Measurements from ENCODE around the gene PRDM1. TPM values are rescaled to one million over a fixed set of nuclear protein-coding genes. Genes with fewer than 3 reads are reported as not detected.

PRDM1 gene
- total and polyA plus RNA-seq, 5 donors from 2014 or later = 48.6 to 327 (median 70.0) TPM

GRCh38 chr6:106059331-106059730 lies 26.8 kb upstream of the PRDM1 start:
- H3K4me3 ChIP-seq (ENCODE audit: low read depth, low read length) = no peak overlapping the region
- no peak overlapping the region for H3K27ac ChIP-seq (ENCODE audit: insufficient read depth, low read length, poor library complexity, severe bottlenecking)
- H3K27me3 Mint-ChIP-seq = peaks cover 2% of the 10 kb centered on the region
- no peaks in the 10 kb centered on the region for H3K9me3 ChIP-seq (ENCODE audit: control insufficient read depth in 2 of 2, low read length in 2 of 2)
- H3K27me3 ChIP-seq (ENCODE audit: control insufficient read depth, insufficient read depth, low read length) = no peaks in the 10 kb centered on the region
- no peaks in the 10 kb centered on the region for H3K36me3 Mint-ChIP-seq
- no peak for ATAC-seq (ENCODE audit: low read depth in 2 of 2)
- peaks cover 11 to 31% (median 25%) of the 10 kb centered on the region in 4 donors for H3K4me1 Mint-ChIP-seq
- no peaks in the 10 kb centered on the region for H3K36me3 ChIP-seq (ENCODE audit: control insufficient read depth, insufficient read depth, low read length)
- peaks cover 21% of the 10 kb centered on the region for H3K4me1 ChIP-seq (ENCODE audit: control insufficient read depth, insufficient read depth, low read length, poor library complexity, severe bottlenecking)
- H3K9me3 Mint-ChIP-seq = no peaks in the 10 kb centered on the region
- no peak for DNase-seq
- no peak overlapping the region for H3K27ac Mint-ChIP-seq
- H3K4me3 Mint-ChIP-seq = no peak overlapping the region

DNA sequence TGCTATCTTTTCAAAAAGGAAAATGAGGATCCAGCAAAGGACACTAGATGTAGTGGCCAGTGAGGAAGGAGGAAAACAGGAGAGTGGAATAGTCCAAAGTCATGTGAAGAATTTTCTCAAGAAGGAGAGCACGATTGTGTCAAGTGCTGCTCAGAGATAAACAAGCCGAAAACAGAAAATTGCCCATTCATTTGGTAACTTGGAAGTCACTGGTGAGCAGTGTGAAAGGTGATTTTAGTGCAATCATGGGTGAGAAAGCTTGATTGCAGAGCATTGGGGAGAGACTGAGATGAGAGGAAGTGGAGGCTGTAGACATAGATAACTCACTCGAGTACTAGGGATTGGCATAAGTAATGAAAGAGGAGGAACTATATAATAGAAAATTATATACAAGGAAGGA lies 26.0 kb upstream of the PRDM1 start:
- H3K9me3 ChIP-seq (ENCODE audit: control insufficient read depth in 2 of 2, low read length in 2 of 2) = no peaks in the 10 kb centered on the region
- H3K27ac ChIP-seq (ENCODE audit: insufficient read depth, low read length, poor library complexity, severe bottlenecking) = no peak overlapping the region
- Mint-ChIP-seq H3K9me3 (no peaks in the 10 kb centered on the region), H3K27me3 (no peaks in the 10 kb centered on the region), H3K4me3 (no peak overlapping the region), H3K36me3 (no peaks in the 10 kb centered on the region), H3K4me1 (peaks cover 11 to 27% (median 21%) of the 10 kb centered on the region in 4 donors), H3K27ac (no peak overlapping the region)
- no peaks in the 10 kb centered on the region for H3K27me3 ChIP-seq (ENCODE audit: control insufficient read depth, insufficient read depth, low read length)
- ATAC-seq (ENCODE audit: low read depth in 2 of 2) (no peak), DNase-seq (no peak)
- H3K4me1 ChIP-seq (ENCODE audit: control insufficient read depth, insufficient read depth, low read length, poor library complexity, severe bottlenecking) = peaks cover 21% of the 10 kb centered on the region
- no peaks in the 10 kb centered on the region for H3K36me3 ChIP-seq (ENCODE audit: control insufficient read depth, insufficient read depth, low read length)
- no peak overlapping the region for H3K4me3 ChIP-seq (ENCODE audit: low read depth, low read length)

DNA sequence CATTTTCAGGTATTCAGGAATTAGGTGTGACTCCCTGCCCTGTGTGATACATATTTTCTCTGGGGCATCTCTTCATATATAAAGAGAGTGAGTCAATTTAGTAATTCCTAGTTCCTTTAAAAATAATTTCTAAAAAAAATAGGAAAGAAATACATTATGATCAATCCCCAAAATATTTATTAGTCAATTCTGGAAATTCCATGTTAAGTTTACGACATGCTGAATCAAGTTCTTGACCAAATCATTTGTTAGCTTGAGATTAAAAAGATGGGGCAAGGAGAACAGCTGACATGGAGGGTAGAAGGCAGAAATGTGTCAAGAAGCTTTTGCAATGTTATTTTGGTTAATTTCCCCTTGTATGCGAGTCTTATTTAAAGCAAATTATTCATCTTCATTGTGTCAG lies 22.7 kb upstream of the PRDM1 start:
- ATAC-seq (ENCODE audit: low read depth in 2 of 2) (no peak), DNase-seq (no peak)
- H3K4me3 Mint-ChIP-seq = no peak overlapping the region
- no peak overlapping the region for H3K27ac Mint-ChIP-seq
- Histone ChIP-seq H3K27ac (ENCODE audit: insufficient read depth, low read length, poor library complexity, severe bottlenecking) (no peak overlapping the region), H3K4me3 (ENCODE audit: low read depth, low read length) (no peak overlapping the region), H3K27me3 (ENCODE audit: control insufficient read depth, insufficient read depth, low read length) (no peaks in the 10 kb centered on the region), H3K36me3 (ENCODE audit: control insufficient read depth, insufficient read depth, low read length) (no peaks in the 10 kb centered on the region), H3K9me3 (ENCODE audit: control insufficient read depth in 2 of 2, low read length in 2 of 2) (no peaks in the 10 kb centered on the region), H3K4me1 (ENCODE audit: control insufficient read depth, insufficient read depth, low read length, poor library complexity, severe bottlenecking) (no peaks in the 10 kb centered on the region)
- no peaks in the 10 kb centered on the region for H3K9me3 Mint-ChIP-seq
- H3K27me3 Mint-ChIP-seq = no peaks in the 10 kb centered on the region
- H3K4me1 Mint-ChIP-seq = no peaks in the 10 kb centered on the region
- no peaks in the 10 kb centered on the region for H3K36me3 Mint-ChIP-seq

- H3K27ac Mint-ChIP-seq = no peak overlapping the region
- Histone ChIP-seq H3K9me3 (ENCODE audit: control insufficient read depth in 2 of 2, low read length in 2 of 2) (no peaks in the 10 kb centered on the region), H3K27ac (ENCODE audit: insufficient read depth, low read length, poor library complexity, severe bottlenecking) (no peak overlapping the region), H3K27me3 (ENCODE audit: control insufficient read depth, insufficient read depth, low read length) (no peaks in the 10 kb centered on the region), H3K4me3 (ENCODE audit: low read depth, low read length) (no peak overlapping the region), H3K36me3 (ENCODE audit: control insufficient read depth, insufficient read depth, low read length) (no peaks in the 10 kb centered on the region), H3K4me1 (ENCODE audit: control insufficient read depth, insufficient read depth, low read length, poor library complexity, severe bottlenecking) (no peaks in the 10 kb centered on the region)
- H3K9me3 Mint-ChIP-seq = no peaks in the 10 kb centered on the region
- DNase-seq (no peak), ATAC-seq (ENCODE audit: low read depth in 2 of 2) (no peak)
- no peak overlapping the region for H3K4me3 Mint-ChIP-seq
- no peaks in the 10 kb centered on the region for H3K27me3 Mint-ChIP-seq
- H3K4me1 Mint-ChIP-seq = no peaks in the 10 kb centered on the region
- no peaks in the 10 kb centered on the region for H3K36me3 Mint-ChIP-seq
These were observed 22.0 kb upstream of the PRDM1 start for GRCh38 chr6:106064142-106064541.

DNA sequence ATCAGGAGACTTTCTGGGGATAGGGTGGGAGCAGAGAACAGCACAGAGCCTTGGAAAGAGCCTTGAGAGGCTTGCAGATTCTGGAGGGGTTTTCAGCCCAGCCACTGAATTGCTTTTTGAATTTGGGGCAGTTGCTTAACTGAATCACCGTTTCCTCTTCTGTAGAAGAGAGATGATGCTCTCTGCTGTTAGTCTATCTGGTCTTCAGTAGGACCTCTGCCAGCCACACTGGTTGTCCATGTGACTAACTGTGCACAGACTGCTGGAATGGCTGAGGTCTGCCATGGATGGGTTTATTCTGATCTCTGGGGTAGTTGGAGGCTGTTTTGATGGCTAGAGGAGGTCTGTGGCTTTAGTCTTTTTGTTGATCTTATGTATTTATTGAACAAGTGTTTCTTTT lies 21.4 kb upstream of the PRDM1 start:
- H3K9me3 ChIP-seq (ENCODE audit: control insufficient read depth in 2 of 2, low read length in 2 of 2) = no peaks in the 10 kb centered on the region
- no peaks in the 10 kb centered on the region for H3K27me3 Mint-ChIP-seq
- H3K36me3 Mint-ChIP-seq = no peaks in the 10 kb centered on the region
- H3K4me1 Mint-ChIP-seq = no peaks in the 10 kb centered on the region
- no peaks in the 10 kb centered on the region for H3K4me1 ChIP-seq (ENCODE audit: control insufficient read depth, insufficient read depth, low read length, poor library complexity, severe bottlenecking)
- H3K27me3 ChIP-seq (ENCODE audit: control insufficient read depth, insufficient read depth, low read length) = no peaks in the 10 kb centered on the region
- no peak overlapping the region for H3K4me3 ChIP-seq (ENCODE audit: low read depth, low read length)
- H3K4me3 Mint-ChIP-seq = no peak overlapping the region
- no peaks in the 10 kb centered on the region for H3K9me3 Mint-ChIP-seq
- no peak overlapping the region for H3K27ac ChIP-seq (ENCODE audit: insufficient read depth, low read length, poor library complexity, severe bottlenecking)
- DNase-seq (no peak), ATAC-seq (ENCODE audit: low read depth in 2 of 2) (no peak)
- no peaks in the 10 kb centered on the region for H3K36me3 ChIP-seq (ENCODE audit: control insufficient read depth, insufficient read depth, low read length)
- H3K27ac Mint-ChIP-seq = no peak overlapping the region

DNA sequence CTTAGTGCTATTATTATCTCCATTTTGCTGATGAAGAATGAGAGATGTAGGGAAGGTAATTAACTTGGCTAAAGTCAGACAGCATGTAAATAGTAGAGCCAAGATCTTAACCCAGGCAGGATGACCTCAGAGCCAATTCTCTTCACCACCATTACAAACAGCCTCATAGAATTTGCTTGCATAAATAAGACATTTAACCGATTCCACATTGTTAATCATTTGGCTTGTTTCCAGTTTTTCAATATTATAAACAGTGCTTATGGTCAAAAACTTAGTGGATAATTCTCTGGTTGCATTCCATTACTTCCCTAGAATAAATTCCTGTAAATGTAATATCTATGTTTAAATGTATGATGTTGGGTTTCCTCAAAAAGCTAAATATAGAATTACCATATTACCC lies 19.1 kb upstream of the PRDM1 start:
- ATAC-seq (ENCODE audit: low read depth in 2 of 2) = no peak
- Mint-ChIP-seq H3K36me3 (no peaks in the 10 kb centered on the region), H3K4me1 (no peaks in the 10 kb centered on the region), H3K9me3 (no peaks in the 10 kb centered on the region), H3K27me3 (no peaks in the 10 kb centered on the region), H3K4me3 (no peak overlapping the region), H3K27ac (no peak overlapping the region)
- Histone ChIP-seq H3K4me3 (ENCODE audit: low read depth, low read length) (no peak overlapping the region), H3K27ac (ENCODE audit: insufficient read depth, low read length, poor library complexity, severe bottlenecking) (no peak overlapping the region), H3K27me3 (ENCODE audit: control insufficient read depth, insufficient read depth, low read length) (no peaks in the 10 kb centered on the region), H3K36me3 (ENCODE audit: control insufficient read depth, insufficient read depth, low read length) (no peaks in the 10 kb centered on the region), H3K9me3 (ENCODE audit: control insufficient read depth in 2 of 2, low read length in 2 of 2) (no peaks in the 10 kb centered on the region), H3K4me1 (ENCODE audit: control insufficient read depth, insufficient read depth, low read length, poor library complexity, severe bottlenecking) (no peaks in the 10 kb centered on the region)
- DNase-seq = no peak

DNA sequence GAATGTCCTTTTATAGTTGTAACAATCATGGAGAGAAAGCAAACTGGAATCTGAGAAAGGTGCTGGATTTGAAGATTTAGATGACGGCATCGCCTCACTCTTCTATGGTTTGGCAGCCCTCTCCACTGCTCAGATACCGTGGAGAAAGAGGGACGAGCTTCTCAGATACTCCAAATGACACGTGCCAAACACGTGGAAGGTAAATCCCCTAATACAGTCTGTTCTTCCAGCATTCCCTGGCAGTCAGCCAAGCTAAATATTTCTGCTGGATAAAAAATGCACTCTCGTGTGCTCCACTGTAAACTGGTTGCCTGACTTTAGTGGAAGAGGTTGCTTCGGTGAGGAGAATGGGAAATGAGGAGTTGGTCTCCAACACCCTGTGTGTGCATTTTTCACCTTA lies 16.7 kb upstream of the PRDM1 start:
- Histone ChIP-seq H3K27ac (ENCODE audit: insufficient read depth, low read length, poor library complexity, severe bottlenecking) (no peak overlapping the region), H3K9me3 (ENCODE audit: control insufficient read depth in 2 of 2, low read length in 2 of 2) (no peaks in the 10 kb centered on the region), H3K4me3 (ENCODE audit: low read depth, low read length) (no peak overlapping the region), H3K36me3 (ENCODE audit: control insufficient read depth, insufficient read depth, low read length) (no peaks in the 10 kb centered on the region), H3K4me1 (ENCODE audit: control insufficient read depth, insufficient read depth, low read length, poor library complexity, severe bottlenecking) (no peaks in the 10 kb centered on the region), H3K27me3 (ENCODE audit: control insufficient read depth, insufficient read depth, low read length) (no peaks in the 10 kb centered on the region)
- Mint-ChIP-seq H3K27me3 (no peaks in the 10 kb centered on the region), H3K4me3 (no peak overlapping the region), H3K27ac (peak overlapping the region in 1 of 3 donors; percentile 3), H3K9me3 (no peaks in the 10 kb centered on the region), H3K4me1 (peaks cover 0 to 3% (median 0%) of the 10 kb centered on the region in 4 donors), H3K36me3 (no peaks in the 10 kb centered on the region)
- DNase-seq (no peak), ATAC-seq (ENCODE audit: low read depth in 2 of 2) (no peak)

DNA sequence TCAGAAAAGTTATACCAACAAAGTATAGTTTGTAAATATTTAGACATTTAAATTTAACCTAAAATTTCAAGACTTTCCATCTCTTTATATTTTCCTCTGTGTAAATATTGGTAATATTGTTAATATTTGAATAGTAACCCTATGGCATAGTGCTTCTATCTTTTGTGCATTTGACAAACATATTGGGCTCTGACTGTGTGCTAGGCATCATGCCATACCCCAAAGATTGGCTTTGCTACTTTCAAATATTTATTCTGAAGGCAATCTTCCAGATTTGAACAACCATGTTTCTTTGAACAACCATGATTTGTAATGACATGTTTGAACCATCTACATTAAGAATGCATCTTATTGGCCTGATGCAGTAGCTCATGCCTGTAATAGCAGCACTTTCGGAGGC lies 15.5 kb upstream of the PRDM1 start:
- H3K9me3 Mint-ChIP-seq = no peaks in the 10 kb centered on the region
- no peak for ATAC-seq (ENCODE audit: low read depth in 2 of 2)
- H3K9me3 ChIP-seq (ENCODE audit: control insufficient read depth in 2 of 2, low read length in 2 of 2) = no peaks in the 10 kb centered on the region

More for the DNA sequence above, 15.5 kb upstream of the PRDM1 start:
- no peak overlapping the region for H3K27ac ChIP-seq (ENCODE audit: insufficient read depth, low read length, poor library complexity, severe bottlenecking)
- H3K27me3 ChIP-seq (ENCODE audit: control insufficient read depth, insufficient read depth, low read length) = no peaks in the 10 kb centered on the region
- no peaks in the 10 kb centered on the region for H3K36me3 ChIP-seq (ENCODE audit: control insufficient read depth, insufficient read depth, low read length)
- H3K4me3 ChIP-seq (ENCODE audit: low read depth, low read length) = no peak overlapping the region
- Mint-ChIP-seq H3K36me3 (no peaks in the 10 kb centered on the region), H3K27me3 (no peaks in the 10 kb centered on the region), H3K27ac (no peak overlapping the region), H3K4me1 (peaks cover 0 to 3% (median 0%) of the 10 kb centered on the region in 4 donors), H3K4me3 (no peak overlapping the region)
- DNase-seq = no peak
- no peaks in the 10 kb centered on the region for H3K4me1 ChIP-seq (ENCODE audit: control insufficient read depth, insufficient read depth, low read length, poor library complexity, severe bottlenecking)

All from CD4-positive, CD25-positive, alpha-beta regulatory T cell (primary cell).